Testis (tissue), 2 donors: ENCODE measurements around the gene OR4L1.
"Not testable (repeated sequence)": the region's sequence is repeated elsewhere in the genome, so short reads cannot be mapped to it uniquely, and the experiment has no call there.

ENCODE experiments used
- CTCF ChIP-seq, 3 experiments: fragments of 450-650 bp in 2 of 3; fragments of 200-600 bp in 1 of 3; sonication (generic) in 1 of 3; IDR thresholded peaks; one replicate each; pipeline ENCODE4 v1.5.1; 2016 to 2019; ENCODE audit warnings: antibody characterized with exemption in 3 of 3, mild to moderate bottlenecking in 2 of 3, moderate library complexity in 1 of 3
- POLR2A ChIP-seq: fragments of 450-650 bp; IDR thresholded peaks from one replicate; pipeline ENCODE4 v1.6.1; 2017; ENCODE audit warnings: antibody characterized with exemption, mild to moderate bottlenecking, moderate library complexity

GRCh38 chr14:20098926-20099770, 39.3 kb downstream of the OR4L1 start:
- not testable (repeated sequence) for TF ChIP-seq CTCF (IDR thresholded peaks at IDR 0.05); POLR2A
